Brain microvascular endothelial cell (primary cell): ENCODE data around the gene MAP3K14.

Experiments used
- DNase-seq: peaks from one replicate; pipeline ENCODE4 v3.0.0-alpha.2; 2020
- H3K27ac ChIP-seq: fragments of 250-450 bp; sonication (Bioruptor Pico); 2 replicates; pipeline ENCODE4 v1.5.1; 2020; ENCODE audit warnings: mild to moderate bottlenecking, moderate library complexity
- H3K27me3 ChIP-seq: fragments of 250-450 bp; sonication (Bioruptor Pico); replicated peaks from 2 replicates; pipeline ENCODE4 v1.5.1; 2020; ENCODE audit warnings: mild to moderate bottlenecking
- H3K36me3 ChIP-seq: fragments of 250-450 bp; sonication (Bioruptor Pico); replicated peaks from 2 replicates; pipeline ENCODE4 v1.5.1; 2020; ENCODE audit warnings: mild to moderate bottlenecking
- H3K4me3 ChIP-seq: 2 replicates; pipeline ENCODE4 v1.5.1; 2011; ENCODE audit warnings: low read depth, mild to moderate bottlenecking, control low read depth, low read length, moderate library complexity
- CTCF ChIP-seq: IDR thresholded peaks from 2 replicates; pipeline ENCODE4 v1.5.1; 2011; ENCODE audit warnings: low read depth, mild to moderate bottlenecking, moderate library complexity, low read length, control low read depth, inconsistent platforms; ENCODE audit errors: missing control alignments
- in situ Hi-C: cut with HindIII; loops from 2 replicates; pipeline ENCODE4 v1.10.0; 2017; ENCODE audit warnings: low sequenced_read_pairs, low pct_ligation_motif_present

The MAP3K14 gene

DNA sequence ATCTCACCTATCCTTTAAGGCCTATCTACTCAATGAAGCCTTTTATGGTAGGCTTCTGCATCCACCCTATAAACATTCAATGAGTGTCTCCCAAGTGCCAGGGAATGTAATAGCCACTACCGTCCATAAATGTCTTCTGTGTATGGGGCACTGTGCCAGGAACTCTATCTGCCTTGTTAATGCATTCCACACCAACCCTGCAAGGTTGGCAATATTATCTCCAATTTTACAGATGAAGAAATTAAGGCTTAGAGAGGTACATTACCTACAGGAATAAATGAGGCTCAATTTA is 20.0 kb downstream of the MAP3K14 start:
- H3K27me3 ChIP-seq: no peaks in the 10 kb centered on the region
- peaks cover 16% of the 10 kb centered on the region for H3K36me3 ChIP-seq
- no peak overlapping the region for H3K27ac ChIP-seq
- in situ Hi-C loops: no loop called here
- H3K4me3 ChIP-seq: no peak overlapping the region
- no peak for DNase-seq
- TF ChIP-seq CTCF: no peak

- TF ChIP-seq CTCF: no peak
- in situ Hi-C loops: no loop called here
- DNase-seq: no peak
- Histone ChIP-seq H3K27ac (no peak overlapping the region), H3K4me3 (no peak overlapping the region), H3K36me3 (peaks cover 18% of the 10 kb centered on the region), H3K27me3 (no peaks in the 10 kb centered on the region)
These were observed 20.6 kb downstream of the MAP3K14 start for GRCh38 chr17:45296003-45296832.

DNA sequence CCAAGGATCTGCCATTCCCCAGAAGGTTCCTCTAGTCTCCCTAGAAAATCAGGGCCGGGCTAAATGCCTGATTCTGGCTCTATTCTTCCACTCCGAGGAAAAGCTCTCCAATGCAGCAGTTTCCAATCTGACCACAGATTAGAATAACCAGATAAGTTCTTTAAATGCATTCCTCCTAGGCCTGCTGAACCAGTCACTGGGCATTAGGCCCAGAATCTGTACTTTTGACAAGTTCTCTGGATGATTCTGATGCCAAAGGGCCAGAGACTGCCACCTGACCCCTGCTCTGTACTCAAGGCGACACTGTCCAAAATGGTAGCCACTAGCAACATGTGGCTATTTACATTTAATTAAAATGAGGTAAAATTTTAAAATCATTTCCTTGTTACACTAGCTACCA is 22.3 kb downstream of the MAP3K14 start:
- no peak for TF ChIP-seq CTCF
- no peaks in the 10 kb centered on the region for H3K27me3 ChIP-seq
- peak overlapping the region; percentile 54 for H3K27ac ChIP-seq
- H3K4me3 ChIP-seq: no peak overlapping the region
- peak; percentile 83 for DNase-seq
- in situ Hi-C loops: no loop called here
- peaks cover 26% of the 10 kb centered on the region for H3K36me3 ChIP-seq

DNA sequence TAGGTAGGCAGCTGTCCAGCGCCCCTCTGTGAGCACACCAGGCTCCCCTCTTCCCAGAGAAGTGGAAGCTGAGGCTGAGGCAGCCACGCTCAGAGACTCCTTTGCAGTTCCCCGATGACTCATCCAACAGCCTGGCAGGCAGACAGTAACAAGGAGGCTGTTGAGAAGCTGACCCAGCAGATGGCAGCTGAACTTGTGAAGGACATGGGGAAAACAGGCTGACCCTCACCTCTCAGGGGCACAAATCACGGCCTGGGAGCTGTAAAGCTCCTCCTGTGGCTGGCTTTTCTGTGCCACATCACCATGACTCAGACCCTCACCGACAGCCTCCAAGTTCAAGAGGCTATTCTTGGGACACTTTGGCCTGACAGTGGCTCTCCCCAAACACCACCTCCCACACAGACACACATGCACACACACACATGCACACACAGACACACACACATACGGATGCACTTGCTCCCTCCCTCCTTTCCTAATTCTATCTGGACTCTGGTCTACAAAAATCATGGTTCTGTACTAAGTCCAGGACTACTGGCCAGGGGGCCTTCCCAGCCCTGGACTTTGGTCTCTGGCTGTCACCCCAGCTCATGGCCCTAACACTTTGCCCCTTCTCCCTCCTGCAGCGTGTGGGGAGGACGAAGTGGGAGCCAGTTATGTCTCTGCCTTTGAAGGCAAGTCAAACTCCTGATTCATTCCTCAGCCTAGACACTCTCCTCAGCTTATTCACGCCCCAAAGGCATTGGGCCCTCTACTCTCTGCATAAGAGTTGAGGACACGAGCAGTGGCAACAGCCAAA is 23.2 kb downstream of the MAP3K14 start:
- H3K4me3 ChIP-seq: no peak overlapping the region
- in situ Hi-C loops: no loop called here
- peaks cover 29% of the 10 kb centered on the region for H3K36me3 ChIP-seq
- H3K27ac ChIP-seq: peak overlapping the region; percentile 54
- H3K27me3 ChIP-seq: no peaks in the 10 kb centered on the region
- peak; percentile 81 for DNase-seq
- TF ChIP-seq CTCF: peak; percentile 39

DNA sequence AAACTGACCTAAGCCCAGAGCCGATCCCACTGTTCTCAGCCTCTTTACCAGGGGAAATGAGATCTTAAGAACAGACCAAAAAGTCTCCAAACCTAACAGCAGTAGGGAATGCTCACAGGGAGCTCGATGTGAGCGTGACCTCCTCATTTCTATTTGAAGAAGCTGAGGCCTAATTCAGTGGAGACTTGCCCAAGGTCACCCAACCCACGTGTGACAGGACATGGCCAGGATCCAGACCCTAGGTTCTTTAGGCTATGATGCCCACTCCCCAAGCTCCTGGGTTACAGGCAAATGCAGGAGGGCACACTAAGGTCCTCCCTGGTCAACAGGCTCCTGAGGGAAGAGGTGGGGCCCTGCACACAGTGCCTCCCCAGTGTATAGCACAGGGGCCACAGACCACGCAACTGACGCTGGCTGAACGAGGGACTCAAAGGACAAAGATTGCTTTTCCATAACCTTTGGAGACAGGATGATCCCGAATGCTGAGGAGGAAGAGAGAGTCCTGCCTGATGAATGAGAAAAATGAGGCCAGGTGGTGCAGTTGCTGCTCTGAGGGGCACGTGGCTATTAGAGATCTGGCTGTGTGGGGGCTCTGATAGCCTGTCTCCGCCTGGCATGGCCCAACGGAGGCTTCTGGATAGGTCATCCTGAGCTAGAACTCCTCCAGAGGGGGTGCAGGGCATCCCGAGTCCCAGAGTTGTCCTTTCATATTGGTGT is 24.0 kb downstream of the MAP3K14 start:
- Histone ChIP-seq H3K4me3 (no peak overlapping the region), H3K27me3 (no peaks in the 10 kb centered on the region), H3K27ac (peak overlapping the region; percentile 54), H3K36me3 (peaks cover 33% of the 10 kb centered on the region)
- in situ Hi-C loops: no loop called here
- no peak for DNase-seq
- TF ChIP-seq CTCF: no peak
